GM18870 (cell line): ENCODE results near the gene MFSD2B.
"Not testable (repeated sequence)": the region's sequence is repeated elsewhere in the genome, so short reads cannot be mapped to it uniquely, and the experiment has no call there.

Source experiments
- ATAC-seq: cut with Tn5 transposase; IDR thresholded peaks from one replicate; pipeline ENCODE4 v1.9.1; 2021; ENCODE audit warnings: moderate library complexity; ENCODE audit not compliant: unreplicated experiment

The MFSD2B gene, protein sequence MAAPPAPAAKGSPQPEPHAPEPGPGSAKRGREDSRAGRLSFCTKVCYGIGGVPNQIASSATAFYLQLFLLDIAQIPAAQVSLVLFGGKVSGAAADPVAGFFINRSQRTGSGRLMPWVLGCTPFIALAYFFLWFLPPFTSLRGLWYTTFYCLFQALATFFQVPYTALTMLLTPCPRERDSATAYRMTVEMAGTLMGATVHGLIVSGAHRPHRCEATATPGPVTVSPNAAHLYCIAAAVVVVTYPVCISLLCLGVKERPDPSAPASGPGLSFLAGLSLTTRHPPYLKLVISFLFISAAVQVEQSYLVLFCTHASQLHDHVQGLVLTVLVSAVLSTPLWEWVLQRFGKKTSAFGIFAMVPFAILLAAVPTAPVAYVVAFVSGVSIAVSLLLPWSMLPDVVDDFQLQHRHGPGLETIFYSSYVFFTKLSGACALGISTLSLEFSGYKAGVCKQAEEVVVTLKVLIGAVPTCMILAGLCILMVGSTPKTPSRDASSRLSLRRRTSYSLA

DNA sequence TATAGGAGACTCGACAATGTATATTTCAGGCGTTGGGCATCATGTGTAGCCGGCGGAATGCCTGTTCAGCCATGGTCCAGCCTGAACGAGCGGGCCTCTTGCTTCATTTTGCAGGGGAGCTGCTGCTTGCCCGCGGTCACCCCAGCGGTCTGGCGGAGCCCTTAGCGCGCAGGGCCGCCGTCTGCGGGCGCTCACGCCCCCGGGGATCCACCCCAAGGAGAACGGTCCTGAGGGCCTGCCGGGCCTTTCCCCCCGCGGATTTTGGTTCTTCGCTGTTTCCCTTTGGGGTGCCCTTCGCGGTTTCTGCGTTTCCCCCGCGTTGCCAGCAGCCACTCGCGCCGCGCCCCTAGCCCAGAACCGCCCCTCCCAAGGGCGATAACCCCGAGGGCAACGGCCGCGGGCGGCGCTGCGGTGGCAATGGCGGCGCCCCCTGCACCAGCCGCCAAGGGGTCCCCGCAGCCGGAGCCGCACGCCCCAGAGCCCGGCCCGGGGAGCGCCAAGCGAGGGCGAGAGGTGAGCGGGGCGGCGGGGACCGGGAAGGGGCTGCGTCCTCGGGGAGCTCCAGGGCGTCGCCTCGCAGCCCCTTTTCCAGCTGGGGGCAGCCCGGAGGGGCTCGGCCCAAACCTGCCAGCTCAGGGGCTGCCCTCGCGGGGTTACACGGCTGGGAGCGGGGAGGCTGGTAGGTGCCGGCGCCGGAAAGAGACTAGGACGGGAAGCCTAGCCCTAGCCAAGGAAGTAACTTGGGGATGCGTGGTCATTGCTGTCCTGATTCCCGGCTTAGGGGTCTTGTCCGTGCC is at the start of gene MFSD2B:
Gene MFSD2B (plus strand): TSS at position 406 of the 797 bp plus-strand sequence. CDS start 12 bp downstream, at position 418.
- no peak for ATAC-seq

DNA sequence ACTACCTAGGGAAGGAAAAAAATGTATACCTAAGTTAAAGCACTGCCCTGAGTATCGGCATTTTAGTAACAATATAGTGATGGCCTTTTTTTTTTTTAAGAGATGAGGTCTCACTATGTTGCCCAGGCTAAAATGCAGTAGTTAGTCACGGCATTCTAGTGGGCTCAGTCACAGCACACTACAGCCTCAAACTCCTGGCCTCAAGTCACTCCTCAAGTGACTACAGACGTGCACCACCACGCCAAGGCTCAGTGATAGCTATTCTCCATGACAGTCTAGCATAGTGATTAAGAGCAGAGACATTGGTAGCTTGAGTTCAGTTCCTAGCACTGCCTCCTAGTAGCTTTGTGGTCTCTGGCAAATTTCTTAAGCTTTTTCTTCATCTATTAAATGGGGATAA is 42.0 kb upstream of the MFSD2B start:
- no peak for ATAC-seq

DNA sequence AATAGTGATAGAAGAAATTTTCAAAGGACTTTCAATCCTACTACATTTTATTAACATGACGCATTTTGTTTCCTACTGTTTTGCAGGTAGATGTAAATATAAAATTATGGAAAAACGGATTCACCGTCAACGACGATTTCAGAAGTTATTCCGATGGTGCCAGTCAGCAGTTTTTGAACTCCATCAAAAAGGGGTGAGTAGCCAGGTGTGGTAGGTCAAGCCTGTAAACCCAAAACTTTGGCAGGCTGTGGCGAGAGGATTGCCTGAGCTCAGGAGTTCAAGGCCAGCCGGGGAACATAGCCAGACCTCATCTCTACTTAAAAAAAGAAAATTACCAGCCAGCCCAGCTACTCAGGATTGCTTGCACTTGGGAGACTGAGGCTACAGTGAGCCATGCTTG is 33.0 kb upstream of the MFSD2B start:
- no peak for ATAC-seq

DNA sequence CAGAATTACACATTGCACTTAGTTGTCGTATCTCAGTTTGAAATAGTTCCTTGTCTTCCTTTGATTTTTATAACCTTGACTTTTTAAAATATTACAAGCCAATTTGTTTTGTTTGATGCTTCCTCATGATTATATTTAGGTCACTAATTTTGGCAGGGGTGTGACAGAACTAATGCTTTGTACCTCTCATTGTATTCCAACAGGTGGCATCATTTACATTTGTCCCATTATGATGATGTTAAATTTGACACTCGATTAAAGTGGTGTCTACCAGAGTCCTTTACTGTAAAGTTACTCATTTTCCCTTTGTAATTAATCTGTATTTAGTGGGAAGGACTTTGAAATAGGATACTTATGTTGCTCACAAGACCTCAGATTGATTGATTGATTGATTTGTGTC is 21.5 kb upstream of the MFSD2B start:
- no peak for ATAC-seq

DNA sequence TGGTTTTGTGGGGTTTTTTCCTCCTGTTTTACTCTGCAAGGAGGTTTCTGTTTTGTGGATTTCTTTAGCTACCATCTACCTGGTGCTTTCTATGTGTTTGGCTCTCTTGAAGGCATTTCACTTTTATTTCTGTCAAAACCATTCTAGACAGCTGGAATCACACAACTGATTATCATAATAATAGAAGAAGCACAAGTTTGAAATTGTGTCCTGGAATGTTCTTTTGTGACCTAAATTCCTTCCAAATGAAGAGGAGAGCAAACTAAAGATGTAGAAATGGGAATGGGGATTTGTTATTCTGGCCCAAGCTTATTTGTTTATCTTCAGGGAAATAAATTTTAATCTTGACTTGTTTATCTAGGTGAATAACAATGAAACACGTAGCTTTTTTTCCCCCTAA is 17.0 kb upstream of the MFSD2B start:
- no peak for ATAC-seq

DNA sequence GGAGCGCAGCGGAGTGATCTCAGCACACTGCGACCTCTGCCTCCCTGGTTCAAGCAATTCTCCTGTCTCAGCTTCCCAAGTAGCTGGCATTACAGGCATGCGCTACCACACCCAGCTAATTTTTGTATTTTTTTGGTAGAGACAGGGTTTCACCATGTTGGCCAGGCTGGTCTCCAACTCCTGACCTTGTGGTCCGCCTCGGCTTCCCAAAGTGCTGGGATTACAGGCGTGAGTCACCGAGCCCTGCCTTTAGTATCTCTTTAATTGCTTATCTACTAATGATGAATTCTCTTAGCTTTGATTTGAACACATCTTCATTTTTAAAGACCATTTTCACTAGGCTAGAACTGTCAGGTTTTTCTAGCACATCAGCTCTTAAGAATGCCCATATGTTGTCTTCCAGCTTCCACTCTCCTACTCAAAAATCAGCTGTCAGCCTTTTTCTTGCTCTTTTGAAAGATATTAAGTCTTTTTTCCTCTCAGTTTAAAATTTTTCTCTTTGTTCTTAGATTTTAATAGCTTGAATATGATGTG is 16.1 kb upstream of the MFSD2B start:
- ATAC-seq: no peak

DNA sequence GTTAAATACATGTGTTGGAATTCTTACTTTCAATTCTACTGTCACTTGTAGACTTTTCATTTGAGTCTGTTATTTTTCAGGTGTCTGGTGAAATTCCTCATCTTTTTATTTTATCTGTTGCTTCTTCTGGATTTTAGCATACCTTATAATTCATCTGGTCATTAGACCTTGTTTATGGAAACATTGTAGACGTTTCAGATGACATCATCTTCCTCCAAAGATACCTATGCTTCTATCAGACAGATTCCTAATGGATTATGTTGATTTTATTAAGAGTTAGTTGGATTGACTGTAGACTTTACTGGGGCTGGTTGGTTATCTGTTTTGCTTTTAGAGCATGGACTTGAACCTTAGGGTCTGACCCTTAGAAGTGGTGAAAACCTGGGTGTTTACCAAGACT is 15.3 kb upstream of the MFSD2B start:
- no peak for ATAC-seq

DNA sequence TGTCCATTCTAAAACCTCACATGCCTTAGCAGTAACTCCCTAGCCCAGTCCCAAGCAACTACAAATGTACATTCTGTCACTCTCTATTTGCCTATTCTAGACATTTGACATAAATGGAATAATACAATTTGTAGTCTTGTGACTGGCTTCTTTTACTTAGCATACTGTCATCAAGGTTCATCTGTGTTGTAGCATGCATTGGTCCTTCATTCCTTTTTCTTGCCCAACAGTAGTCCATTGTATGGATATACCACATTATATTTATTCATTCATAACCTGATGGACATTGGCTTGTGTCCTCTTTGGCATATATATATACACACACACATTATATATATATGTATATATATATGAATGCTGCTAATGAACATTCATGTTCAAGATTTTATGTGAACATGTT is 2.2 kb upstream of the MFSD2B start:
- no peak for ATAC-seq

DNA sequence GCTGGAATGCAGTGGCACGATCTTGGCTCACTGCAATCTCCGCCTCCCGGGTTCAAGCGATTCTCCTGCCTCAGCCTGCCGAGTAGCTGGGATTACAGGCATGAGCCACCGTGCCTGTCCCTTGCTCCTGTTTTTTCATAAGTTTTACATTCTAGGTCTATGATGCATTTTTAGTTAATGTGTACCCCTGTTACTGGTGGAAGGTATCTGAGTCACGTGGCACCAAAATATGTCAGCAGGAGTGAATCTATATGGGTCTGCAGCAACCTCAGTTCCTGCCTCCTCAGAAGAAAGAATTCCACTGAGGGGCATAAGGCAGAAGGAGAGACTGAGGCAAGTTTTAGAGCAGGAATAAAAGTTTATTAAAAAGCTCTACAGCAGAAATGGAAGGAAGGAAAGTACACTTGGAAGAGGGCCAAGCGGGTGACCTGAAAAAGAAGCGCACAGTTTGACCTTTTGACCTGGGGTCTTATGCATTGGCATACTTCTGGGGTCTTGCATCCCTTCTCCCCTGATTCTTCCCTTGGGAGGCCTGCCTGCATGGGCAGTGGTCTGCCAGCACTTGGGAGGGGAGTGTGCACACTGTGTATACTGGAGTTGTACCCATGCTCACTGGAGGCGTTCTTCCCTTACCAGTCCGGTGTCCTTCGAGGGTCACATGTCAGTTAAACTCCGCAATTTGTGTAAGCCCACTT is 1.1 kb upstream of the MFSD2B start:
- ATAC-seq: no peak

DNA sequence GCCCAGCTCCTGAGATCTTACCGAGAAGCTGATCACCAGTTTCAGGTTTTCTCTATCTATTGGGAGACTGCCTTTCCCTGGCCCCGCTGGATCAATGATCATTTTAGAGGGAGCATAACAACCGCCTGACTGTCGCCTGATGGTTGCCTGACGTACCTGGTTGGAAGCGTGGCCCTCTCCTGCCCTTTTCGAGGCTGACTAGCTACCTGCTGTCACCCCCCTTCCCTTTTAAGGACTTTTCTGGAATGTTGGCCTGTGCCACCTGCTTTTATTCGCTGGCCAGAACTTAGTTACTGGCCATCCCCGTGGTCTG is 562 bp upstream of the MFSD2B start:
- ATAC-seq: no peak

DNA sequence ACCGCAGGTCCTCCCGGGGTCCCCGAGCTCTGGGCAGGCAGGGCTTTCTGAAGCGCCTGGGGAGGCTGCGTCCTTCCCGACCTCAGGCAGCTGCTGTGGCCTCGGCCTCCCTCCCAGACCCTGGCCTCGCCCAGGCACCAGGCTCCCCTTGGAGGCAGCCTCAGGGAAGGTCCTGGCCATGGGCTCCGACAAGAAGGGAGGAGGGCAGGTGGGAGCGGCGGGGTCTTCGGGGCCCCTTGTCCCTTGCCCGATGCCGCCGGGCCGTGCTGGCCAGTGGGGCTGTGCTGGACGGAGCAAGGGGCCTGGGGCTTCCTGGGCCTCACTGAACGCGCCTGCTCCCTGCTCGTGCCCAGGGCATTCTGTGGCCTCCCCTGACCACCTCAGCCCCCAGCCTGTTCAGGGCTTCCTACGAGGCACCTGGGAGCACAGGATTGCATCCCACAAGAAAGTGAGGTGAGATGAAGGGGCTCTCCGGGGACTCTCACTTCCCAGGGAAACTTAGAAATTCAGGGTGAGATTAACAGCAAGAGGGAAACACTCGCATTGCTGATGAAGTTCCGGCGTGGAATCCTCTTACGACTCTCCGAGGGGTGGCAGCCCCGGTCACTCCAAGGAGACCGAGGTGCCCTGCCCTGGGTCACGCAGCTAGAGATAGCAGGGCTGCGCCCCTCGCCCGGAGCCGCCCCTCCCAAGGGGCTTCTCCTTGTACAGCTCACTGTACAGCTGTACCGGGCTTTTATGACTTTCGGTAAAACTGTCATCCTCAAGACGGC is 778 bp downstream of the MFSD2B start:
- ATAC-seq: no peak

DNA sequence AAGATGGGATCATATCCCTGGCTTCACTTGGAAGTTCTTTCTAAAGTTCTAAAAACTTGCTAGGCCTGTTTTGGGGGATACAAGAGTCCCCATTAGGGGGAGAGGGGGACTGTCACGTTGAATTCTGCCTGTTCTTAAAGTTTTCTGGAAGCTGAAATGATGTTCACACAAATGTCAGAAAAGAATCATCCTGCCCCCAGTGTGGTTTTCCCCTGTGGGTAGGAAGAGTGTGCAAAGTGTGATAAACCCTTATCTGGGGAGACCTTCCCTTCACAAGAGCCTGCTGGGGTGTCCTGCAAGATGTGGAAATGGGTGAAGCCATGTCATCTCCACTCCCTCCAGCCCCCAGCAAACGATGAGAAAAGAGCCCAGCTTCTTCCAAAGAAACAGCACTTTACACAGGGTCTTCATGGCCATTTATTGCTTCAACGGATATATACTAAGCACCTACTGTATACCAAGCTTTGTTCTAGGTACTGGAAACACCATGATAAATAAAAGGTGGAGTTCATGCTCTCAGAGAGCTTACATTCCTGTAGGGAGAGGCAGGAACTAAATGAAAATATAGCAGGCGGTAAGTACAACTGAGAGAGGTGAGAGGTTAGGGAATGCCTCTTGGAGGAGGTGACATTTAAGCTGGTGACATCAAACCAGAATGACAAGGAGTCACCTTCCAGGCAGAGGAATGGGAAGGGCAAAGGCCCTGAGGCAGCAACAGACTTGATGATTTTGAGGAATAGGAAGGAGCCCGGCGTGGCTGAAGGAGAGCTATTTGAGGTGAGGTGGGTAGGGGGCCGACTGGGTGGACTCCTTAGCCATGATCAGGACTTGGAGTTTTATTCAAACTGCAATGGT is 1.6 kb downstream of the MFSD2B start:
- no peak for ATAC-seq

DNA sequence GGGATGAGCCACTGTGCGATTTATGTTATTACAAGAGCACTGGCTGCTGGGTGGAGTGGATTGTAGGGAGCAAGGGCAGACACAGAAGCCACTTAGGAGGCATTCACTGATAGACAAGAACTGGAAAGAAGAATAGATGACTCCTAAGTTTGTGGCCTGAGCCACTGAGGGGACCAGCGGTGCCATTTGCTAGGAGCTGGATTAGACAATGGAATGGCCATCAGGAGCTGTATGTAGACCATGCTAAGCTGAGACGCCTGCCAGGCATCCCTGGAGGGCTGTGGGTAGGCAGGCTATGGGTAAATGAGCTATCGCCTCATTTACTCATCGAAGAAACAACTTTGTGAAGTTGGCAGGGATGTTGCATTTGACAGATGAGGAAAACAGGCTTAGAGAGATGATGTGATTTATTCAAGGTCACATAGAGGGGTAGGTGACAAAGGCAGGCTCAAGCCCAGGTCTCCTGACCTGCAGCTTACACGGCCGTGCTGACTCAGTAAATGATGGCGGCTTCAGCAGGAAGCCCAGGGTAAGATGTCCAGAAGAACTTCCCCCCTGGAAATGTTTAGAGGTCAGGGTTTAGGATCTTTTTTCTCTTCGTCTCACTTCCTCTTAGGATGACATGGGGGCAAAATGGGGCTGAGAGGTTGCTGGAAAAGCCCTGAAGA is 2.8 kb downstream of the MFSD2B start:
- no peak for ATAC-seq

DNA sequence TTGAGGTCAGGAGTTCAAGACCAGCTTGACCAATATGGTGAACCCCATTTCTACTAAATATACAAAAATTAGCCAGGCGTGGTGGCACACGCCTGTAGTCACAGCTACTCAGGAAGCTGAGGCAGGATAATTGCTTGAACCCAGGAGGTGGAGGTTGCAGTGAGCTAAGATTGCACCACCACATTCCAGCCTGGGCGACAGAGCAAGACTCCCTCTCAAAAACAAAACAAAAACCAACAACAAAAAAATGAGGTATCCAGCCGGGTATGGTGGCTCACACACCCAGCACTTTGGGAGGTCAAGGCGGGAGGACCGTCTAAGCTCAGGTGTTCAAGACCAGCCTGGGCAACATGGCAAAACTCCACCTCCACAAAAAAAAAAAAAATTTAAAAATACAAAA is 5.0 kb downstream of the MFSD2B start:
- not testable (repeated sequence) for ATAC-seq

DNA sequence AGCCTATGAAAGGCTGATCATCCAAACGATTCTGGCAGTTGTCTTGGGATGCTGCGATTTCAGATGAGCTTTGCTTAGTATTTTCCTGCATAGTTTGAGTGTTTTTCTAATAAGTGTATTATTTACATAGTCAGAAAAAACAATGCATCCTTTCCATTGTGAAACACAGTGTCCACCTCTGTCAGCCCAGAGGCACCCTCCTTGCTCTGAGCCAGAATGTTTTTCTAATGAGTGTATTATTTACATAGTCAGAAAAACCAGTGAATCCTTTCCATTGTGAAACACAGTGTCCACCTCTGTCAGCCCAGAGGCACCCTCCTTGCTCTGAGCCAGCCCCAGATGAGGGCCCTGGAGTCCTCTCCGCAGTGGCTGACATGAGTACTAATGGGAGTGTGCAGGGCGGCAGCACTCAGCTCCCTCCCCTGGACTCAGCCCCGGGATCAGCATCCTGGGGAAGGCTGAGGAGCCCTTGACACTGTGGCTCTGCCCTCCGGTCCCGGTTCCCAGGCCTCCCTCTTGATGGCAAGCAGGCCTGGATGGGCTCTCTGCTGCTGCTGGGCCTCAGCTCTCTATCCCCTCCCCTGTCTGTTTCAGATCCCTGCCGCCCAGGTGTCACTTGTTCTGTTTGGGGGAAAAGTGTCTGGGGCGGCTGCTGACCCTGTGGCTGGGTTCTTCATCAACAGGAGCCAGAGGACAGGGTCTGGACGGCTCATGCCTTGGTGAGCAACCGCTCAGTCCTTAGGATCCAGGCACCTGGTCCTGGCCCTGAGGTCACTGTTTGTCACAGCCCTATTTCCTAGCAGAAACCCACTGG is 5.9 kb downstream of the MFSD2B start:
- no peak for ATAC-seq

DNA sequence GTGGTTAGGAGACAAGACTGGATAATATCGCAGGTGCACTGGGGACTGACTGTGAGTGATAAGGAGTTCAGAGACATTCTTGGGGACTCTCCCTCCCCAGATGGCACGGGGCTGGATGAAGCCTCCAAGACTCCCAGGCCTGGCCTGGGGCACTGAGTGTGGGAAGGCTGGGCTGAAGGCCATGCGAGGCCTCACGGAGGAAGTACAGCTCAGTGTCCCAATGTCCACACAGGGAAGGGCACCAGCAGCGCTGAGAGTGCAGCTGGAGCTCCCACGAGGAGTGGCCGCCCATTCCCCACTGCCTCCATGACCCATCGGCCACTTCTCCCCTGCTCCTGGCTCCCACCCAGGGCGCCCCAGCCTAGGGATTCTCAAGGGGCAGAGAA is 6.5 kb downstream of the MFSD2B start:
- ATAC-seq: no peak

DNA sequence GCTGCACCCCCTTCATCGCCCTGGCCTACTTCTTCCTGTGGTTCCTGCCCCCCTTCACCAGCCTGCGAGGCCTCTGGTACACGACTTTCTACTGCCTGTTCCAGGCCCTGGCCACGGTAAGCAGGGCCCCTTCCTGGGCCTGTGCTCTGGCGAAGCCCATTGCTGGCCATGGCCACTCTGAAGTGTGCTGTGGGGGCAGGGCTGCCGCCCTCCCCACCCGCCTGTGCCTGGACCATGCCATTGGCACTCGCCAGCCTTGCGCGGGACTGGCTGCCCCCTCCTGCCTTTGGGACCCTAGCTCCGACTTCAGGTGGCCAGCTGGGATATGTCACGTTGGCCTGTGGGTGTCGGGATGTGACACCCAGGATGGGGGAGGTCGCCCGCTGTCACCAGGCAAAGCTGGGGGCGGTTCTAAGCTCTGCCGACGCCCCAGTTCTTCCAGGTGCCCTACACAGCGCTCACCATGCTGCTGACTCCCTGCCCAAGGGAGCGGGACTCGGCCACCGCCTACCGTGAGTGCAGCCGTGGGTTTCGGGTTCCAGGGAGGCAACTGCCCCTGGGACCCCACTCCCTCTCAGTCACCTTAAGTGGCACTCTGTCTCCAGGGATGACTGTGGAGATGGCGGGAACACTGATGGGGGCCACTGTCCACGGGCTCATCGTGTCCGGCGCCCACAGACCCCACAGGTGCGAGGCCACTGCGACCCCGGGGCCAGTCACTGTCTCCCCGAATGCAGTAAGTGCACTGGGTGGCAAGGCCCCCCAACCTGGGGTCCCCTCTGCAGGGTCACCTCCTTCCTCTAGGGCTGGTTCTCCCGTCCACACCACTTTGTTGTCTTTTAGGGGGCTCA is 7.2 kb downstream of the MFSD2B start:
- no peak for ATAC-seq
